Measurements from ENCODE around the gene DEF6. TPM values are rescaled to one million over a fixed set of nuclear protein-coding genes. Genes with fewer than 3 reads are reported as not detected.

The DEF6 gene
- total RNA-seq, 1 experiment from 2014 or later, result 11.3 TPM

DNA sequence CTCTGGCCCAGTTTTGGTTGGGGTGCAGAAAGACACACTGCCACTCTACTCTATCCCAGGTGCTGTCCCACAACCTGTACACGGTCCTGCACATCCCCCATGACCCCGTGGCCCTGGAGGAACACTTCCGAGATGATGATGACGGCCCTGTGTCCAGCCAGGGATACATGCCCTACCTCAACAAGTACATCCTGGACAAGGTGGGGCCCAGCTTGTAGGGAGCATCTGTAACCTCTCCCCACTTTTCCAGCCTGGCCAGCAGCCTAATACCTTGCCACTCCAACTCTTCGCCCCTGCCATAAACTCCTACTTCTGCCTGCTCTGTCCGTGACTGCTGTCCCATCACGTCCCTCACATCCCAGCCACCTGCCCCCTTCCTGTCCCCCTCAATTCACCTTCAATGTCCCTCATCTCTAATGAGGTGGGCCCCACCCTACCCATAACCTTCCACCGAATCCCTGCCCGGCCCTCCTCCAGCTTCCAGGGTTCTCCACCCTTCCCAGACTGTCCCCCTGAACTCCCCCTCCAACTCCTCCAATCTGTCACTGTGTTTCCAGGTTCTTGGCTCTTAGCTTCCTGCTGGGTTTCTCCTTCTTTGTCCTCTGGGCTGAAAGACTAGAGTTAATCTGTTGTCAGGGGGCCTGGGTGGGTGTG, 12.1 kb downstream of the DEF6 start:
- Mint-ChIP-seq H3K27ac (no peak overlapping the region), H3K9me3 (no peaks in the 10 kb centered on the region), H3K4me1 (no peaks in the 10 kb centered on the region), H3K36me3 (no peaks in the 10 kb centered on the region), H3K4me3 (no peak overlapping the region), H3K27me3 (ENCODE audit: low read depth) (no peaks in the 10 kb centered on the region)
- TF ChIP-seq NR3C1 (CRISPR knock-in tag; conservative IDR thresholded peaks at IDR 0.05; ENCODE audit: low read depth), result no peak
- TF ChIP-seq GRHL2 (CRISPR knock-in tag; IDR thresholded peaks at IDR 0.05; ENCODE audit: insufficient replicate concordance, severe bottlenecking), result no peak
- TF ChIP-seq ZNF671 (CRISPR knock-in tag; IDR thresholded peaks at IDR 0.05), result no peak
- no peak for TF ChIP-seq FOXJ3 (CRISPR knock-in tag; IDR thresholded peaks at IDR 0.05; ENCODE audit: borderline replicate concordance)
- TF ChIP-seq, protein P1, sequence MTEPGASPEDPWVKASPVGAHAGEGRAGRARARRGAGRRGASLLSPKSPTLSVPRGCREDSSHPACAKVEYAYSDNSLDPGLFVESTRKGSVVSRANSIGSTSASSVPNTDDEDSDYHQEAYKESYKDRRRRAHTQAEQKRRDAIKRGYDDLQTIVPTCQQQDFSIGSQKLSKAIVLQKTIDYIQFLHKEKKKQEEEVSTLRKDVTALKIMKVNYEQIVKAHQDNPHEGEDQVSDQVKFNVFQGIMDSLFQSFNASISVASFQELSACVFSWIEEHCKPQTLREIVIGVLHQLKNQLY (CRISPR knock-in tag; IDR thresholded peaks at IDR 0.05), result no peak
- TF ChIP-seq, protein P2, sequence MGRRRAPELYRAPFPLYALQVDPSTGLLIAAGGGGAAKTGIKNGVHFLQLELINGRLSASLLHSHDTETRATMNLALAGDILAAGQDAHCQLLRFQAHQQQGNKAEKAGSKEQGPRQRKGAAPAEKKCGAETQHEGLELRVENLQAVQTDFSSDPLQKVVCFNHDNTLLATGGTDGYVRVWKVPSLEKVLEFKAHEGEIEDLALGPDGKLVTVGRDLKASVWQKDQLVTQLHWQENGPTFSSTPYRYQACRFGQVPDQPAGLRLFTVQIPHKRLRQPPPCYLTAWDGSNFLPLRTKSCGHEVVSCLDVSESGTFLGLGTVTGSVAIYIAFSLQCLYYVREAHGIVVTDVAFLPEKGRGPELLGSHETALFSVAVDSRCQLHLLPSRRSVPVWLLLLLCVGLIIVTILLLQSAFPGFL (CRISPR knock-in tag; IDR thresholded peaks at IDR 0.05; ENCODE audit: borderline replicate concordance), result no peak
- TF ChIP-seq ZNF138 (CRISPR knock-in tag; conservative IDR thresholded peaks at IDR 0.05), result no peak
- TF ChIP-seq CREB1 (CRISPR knock-in tag; IDR thresholded peaks at IDR 0.05), result no peak
- no peak for TF ChIP-seq SMAD3 (CRISPR knock-in tag; IDR thresholded peaks at IDR 0.05; ENCODE audit: borderline replicate concordance)
- ATAC-seq (no peak), DNase-seq (ENCODE audit: low spot score) (no peak)
- ChIA-PET CTCF (interaction anchor here (1.5 kb wide), 1 partner anchor 140 kb away, joined by 4 read pairs; no protein-coding TSS in a partner anchor), POLR2A (interaction anchor here (0.7 kb wide), 1 partner anchor 199 kb away, joined by 6 read pairs; no protein-coding TSS in a partner anchor)

DNA sequence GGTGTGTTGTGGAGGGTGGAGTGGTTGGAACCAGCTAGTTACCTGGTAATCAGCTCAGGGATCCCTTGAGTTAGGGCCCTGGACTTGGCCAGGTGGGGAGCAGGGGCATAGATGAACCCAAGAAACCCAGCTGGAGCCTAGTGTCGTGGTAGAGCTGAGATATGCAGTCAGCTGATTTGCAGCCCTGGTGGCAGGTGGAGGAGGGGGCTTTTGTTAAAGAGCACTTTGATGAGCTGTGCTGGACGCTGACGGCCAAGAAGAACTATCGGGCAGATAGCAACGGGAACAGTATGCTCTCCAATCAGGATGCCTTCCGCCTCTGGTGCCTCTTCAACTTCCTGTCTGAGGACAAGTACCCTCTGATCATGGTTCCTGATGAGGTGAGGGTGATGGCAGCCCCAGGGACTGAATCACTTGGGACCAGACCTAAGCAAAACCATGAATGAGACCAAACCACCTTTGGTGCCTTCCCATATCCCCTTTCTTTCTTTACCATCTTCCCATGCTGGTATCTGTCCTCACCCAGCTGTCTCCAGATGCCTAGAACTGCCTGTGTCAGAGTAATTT, 12.7 kb downstream of the DEF6 start:
- ChIA-PET CTCF (interaction anchor here (1.5 kb wide), 1 partner anchor 139 kb away, joined by 4 read pairs; no protein-coding TSS in a partner anchor), POLR2A (interaction anchor here (0.7 kb wide), 1 partner anchor 198 kb away, joined by 6 read pairs; no protein-coding TSS in a partner anchor)
- DNase-seq (ENCODE audit: low spot score) (no peak), ATAC-seq (no peak)
- Mint-ChIP-seq H3K4me3 (no peak overlapping the region), H3K36me3 (no peaks in the 10 kb centered on the region), H3K27ac (no peak overlapping the region), H3K9me3 (no peaks in the 10 kb centered on the region), H3K27me3 (ENCODE audit: low read depth) (no peaks in the 10 kb centered on the region), H3K4me1 (no peaks in the 10 kb centered on the region)
- TF ChIP-seq IRF2 (CRISPR knock-in tag; IDR thresholded peaks at IDR 0.05; ENCODE audit: borderline replicate concordance, low read depth) (no peak), RELA (CRISPR knock-in tag; IDR thresholded peaks at IDR 0.05; ENCODE audit: borderline replicate concordance) (no peak), SMAD4 (CRISPR knock-in tag; IDR thresholded peaks at IDR 0.05) (no peak), ESRRA (CRISPR knock-in tag; IDR thresholded peaks at IDR 0.05; ENCODE audit: borderline replicate concordance) (no peak), GTF2I (CRISPR knock-in tag; conservative IDR thresholded peaks at IDR 0.05) (no peak), TP53 (CRISPR knock-in tag; IDR thresholded peaks at IDR 0.05) (no peak), ZNF317 (CRISPR knock-in tag; IDR thresholded peaks at IDR 0.05; ENCODE audit: borderline replicate concordance, low read depth) (no peak)
- TF ChIP-seq, protein P3, sequence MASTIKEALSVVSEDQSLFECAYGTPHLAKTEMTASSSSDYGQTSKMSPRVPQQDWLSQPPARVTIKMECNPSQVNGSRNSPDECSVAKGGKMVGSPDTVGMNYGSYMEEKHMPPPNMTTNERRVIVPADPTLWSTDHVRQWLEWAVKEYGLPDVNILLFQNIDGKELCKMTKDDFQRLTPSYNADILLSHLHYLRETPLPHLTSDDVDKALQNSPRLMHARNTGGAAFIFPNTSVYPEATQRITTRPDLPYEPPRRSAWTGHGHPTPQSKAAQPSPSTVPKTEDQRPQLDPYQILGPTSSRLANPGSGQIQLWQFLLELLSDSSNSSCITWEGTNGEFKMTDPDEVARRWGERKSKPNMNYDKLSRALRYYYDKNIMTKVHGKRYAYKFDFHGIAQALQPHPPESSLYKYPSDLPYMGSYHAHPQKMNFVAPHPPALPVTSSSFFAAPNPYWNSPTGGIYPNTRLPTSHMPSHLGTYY (CRISPR knock-in tag; IDR thresholded peaks at IDR 0.05), result no peak
- TF ChIP-seq, protein P4, sequence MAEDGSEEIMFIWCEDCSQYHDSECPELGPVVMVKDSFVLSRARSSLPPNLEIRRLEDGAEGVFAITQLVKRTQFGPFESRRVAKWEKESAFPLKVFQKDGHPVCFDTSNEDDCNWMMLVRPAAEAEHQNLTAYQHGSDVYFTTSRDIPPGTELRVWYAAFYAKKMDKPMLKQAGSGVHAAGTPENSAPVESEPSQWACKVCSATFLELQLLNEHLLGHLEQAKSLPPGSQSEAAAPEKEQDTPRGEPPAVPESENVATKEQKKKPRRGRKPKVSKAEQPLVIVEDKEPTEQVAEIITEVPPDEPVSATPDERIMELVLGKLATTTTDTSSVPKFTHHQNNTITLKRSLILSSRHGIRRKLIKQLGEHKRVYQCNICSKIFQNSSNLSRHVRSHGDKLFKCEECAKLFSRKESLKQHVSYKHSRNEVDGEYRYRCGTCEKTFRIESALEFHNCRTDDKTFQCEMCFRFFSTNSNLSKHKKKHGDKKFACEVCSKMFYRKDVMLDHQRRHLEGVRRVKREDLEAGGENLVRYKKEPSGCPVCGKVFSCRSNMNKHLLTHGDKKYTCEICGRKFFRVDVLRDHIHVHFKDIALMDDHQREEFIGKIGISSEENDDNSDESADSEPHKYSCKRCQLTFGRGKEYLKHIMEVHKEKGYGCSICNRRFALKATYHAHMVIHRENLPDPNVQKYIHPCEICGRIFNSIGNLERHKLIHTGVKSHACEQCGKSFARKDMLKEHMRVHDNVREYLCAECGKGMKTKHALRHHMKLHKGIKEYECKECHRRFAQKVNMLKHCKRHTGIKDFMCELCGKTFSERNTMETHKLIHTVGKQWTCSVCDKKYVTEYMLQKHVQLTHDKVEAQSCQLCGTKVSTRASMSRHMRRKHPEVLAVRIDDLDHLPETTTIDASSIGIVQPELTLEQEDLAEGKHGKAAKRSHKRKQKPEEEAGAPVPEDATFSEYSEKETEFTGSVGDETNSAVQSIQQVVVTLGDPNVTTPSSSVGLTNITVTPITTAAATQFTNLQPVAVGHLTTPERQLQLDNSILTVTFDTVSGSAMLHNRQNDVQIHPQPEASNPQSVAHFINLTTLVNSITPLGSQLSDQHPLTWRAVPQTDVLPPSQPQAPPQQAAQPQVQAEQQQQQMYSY (CRISPR knock-in tag; IDR thresholded peaks at IDR 0.05), result no peak
- TF ChIP-seq, protein P5, sequence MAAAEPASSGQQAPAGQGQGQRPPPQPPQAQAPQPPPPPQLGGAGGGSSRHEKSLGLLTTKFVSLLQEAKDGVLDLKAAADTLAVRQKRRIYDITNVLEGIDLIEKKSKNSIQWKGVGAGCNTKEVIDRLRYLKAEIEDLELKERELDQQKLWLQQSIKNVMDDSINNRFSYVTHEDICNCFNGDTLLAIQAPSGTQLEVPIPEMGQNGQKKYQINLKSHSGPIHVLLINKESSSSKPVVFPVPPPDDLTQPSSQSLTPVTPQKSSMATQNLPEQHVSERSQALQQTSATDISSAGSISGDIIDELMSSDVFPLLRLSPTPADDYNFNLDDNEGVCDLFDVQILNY (CRISPR knock-in tag; IDR thresholded peaks at IDR 0.05), result no peak
- TF ChIP-seq, protein P6, sequence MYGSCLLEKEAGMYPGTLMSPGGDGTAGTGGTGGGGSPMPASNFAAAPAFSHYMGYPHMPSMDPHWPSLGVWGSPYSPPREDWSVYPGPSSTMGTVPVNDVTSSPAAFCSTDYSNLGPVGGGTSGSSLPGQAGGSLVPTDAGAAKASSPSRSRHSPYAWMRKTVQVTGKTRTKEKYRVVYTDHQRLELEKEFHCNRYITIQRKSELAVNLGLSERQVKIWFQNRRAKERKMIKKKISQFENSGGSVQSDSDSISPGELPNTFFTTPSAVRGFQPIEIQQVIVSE (CRISPR knock-in tag; IDR thresholded peaks at IDR 0.05; ENCODE audit: borderline replicate concordance), result no peak
- TF ChIP-seq, protein P7, sequence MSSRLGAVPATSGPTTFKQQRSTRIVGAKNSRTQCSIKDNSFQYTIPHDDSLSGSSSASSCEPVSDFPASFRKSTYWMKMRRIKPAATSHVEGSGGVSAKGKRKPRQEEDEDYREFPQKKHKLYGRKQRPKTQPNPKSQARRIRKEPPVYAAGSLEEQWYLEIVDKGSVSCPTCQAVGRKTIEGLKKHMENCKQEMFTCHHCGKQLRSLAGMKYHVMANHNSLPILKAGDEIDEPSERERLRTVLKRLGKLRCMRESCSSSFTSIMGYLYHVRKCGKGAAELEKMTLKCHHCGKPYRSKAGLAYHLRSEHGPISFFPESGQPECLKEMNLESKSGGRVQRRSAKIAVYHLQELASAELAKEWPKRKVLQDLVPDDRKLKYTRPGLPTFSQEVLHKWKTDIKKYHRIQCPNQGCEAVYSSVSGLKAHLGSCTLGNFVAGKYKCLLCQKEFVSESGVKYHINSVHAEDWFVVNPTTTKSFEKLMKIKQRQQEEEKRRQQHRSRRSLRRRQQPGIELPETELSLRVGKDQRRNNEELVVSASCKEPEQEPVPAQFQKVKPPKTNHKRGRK (CRISPR knock-in tag; IDR thresholded peaks at IDR 0.05; ENCODE audit: borderline replicate concordance), result no peak
